Stomach (tissue), 9 donors: ENCODE data around the gene CAMK2G. TPM values are rescaled to one million over a fixed set of nuclear protein-coding genes. Genes with fewer than 3 reads are reported as not detected.

Experiments
- DNase-seq, 2 donors: peaks; one replicate each; pipeline versions ENCODE4 v3.0.0 to v3.0.0-alpha.2; 2013 to 2019
- H3K27ac ChIP-seq, 5 donors: fragments of 200-600 bp in 4 of 5; sonication (generic) in 4 of 5; one replicate each; pipeline ENCODE4 v1.5.1; 2013 to 2019; ENCODE audit warnings: mild to moderate bottlenecking in 1 of 5, moderate library complexity in 1 of 5
- H3K27me3 ChIP-seq, 3 donors: fragments of 200-600 bp; sonication (generic); one replicate each; pipeline ENCODE4 v1.5.1; 2017 to 2019; ENCODE audit warnings: mixed run types in 1 of 3
- H3K36me3 ChIP-seq, 4 donors: fragments of 200-600 bp; sonication (generic); 1 replicate in 3 of 4; 2 replicates in 1 of 4; pipeline ENCODE4 v1.5.1; 2016 to 2019
- H3K4me1 ChIP-seq, 4 donors: fragments of 200-600 bp; sonication (generic); one replicate each; pipeline ENCODE4 v1.5.1; 2016 to 2019
- H3K4me3 ChIP-seq, 4 donors: fragments of 200-600 bp; sonication (generic) in 3 of 4; one replicate each; pipeline ENCODE4 v1.5.1; 2016 to 2019; ENCODE audit warnings: mild to moderate bottlenecking in 1 of 4
- H3K9me3 ChIP-seq, 4 donors: fragments of 200-600 bp; sonication (generic); one replicate each; pipeline ENCODE4 v1.5.1; 2016 to 2019
- EP300 ChIP-seq: sonication (generic); formaldehyde crosslinking; IDR thresholded peaks from one replicate; pipeline ENCODE4 v1.6.1; 2017; ENCODE audit warnings: antibody characterized with exemption
- POLR2A ChIP-seq, 4 donors: fragments of 450-650 bp; IDR thresholded peaks; one replicate each; pipeline ENCODE4 v1.6.1; 2016; ENCODE audit warnings: antibody characterized with exemption in 4 of 4, control low read depth in 2 of 4, mild to moderate bottlenecking in 1 of 4, moderate library complexity in 1 of 4
- POLR2AphosphoS5 ChIP-seq, 3 donors: sonication (generic); formaldehyde crosslinking; IDR thresholded peaks; one replicate each; pipeline ENCODE4 v1.6.1; 2016; ENCODE audit warnings: antibody characterized with exemption in 3 of 3
- WGBS, 5 donors: extraction: QIAGEN DNeasy Blood & Tissue Kit in 3 of 5; methylation state at CpG; one replicate each; pipeline versions ENCODE4 v1.1.5 to v1.1.7; 2013 to 2018; 5-methylcytosine and 5-hydroxymethylcytosine counted together
- intact Hi-C: fragments of 100-400 bp; cut with DNase I; formaldehyde crosslinking; loops from one replicate; pipeline ENCODE4 v1.15.1; 2023; ENCODE audit warnings: low total_unique reads
- polyA plus RNA-seq, 3 donors: library from polyadenylated mRNA; stranded (reverse); fragments of 200-250 nt; gene quantifications; one replicate each; pipeline ENCODE4 v1.2.3, GENCODE V29; 2013
- total RNA-seq, 5 donors: library from RNA; depleted of rRNA; stranded (reverse); fragments of >200 nt; gene quantifications; one replicate each; pipeline versions ENCODE4 v1.1.0 to v1.2.3, GENCODE V29; 2014 to 2016
- TF ChIP-seq, protein P1 (sequence below), 7 experiments: fragments of 450-650 bp in 4 of 7; fragments of 200-600 bp in 3 of 7; sonication (generic) in 3 of 7; IDR thresholded peaks; one replicate each; pipeline ENCODE4 v1.5.1; 2016 to 2019; ENCODE audit warnings: antibody characterized with exemption in 7 of 7, control low read depth in 2 of 7, mild to moderate bottlenecking in 1 of 7
- donor health status: healthy with polysubstance abuse.
- donor health status: Bipolar disorder and iron deficiency.
- donor health status: healthy.

The CAMK2G gene
- total and polyA plus RNA-seq, 8 donors: 7.5 to 93.3 (median 29.6) TPM

DNA sequence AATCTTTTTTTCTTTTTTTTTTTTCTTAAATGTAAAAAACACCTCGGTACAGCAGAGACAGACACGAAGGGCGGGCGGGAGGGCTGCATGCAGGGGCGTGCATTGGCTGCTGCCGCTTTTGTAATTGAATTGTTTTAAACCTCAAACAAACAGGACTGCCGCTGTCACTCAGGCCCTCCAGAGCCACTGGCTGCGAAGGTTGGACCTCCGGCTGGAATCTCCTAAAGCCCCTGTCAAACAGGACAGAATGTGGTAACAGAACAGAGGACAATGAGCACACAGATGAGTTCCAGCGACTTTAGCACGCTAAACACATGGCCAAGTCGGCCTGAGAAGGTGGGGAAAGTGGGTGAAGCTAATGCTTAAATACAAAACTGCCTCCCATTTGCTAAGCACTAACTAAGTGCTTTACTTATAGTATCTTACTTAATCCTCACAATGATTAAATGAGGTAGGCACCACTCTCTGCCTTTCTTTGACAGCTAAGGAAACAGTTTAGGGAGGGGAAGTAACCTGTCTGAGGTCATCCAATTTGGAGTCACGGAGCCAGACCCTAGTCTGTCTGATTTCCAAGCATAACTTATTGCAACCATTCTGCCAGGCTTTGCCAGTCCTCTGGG, 60.0 kb downstream of the CAMK2G start:
- no peak for DNase-seq
- Histone ChIP-seq H3K27me3 (no peaks in the 10 kb centered on the region), H3K27ac (no peak overlapping the region), H3K9me3 (no peaks in the 10 kb centered on the region), H3K4me1 (peaks cover 20 to 66% (median 30%) of the 10 kb centered on the region in 4 donors), H3K36me3 (peaks cover 17 to 67% (median 54%) of the 10 kb centered on the region in 4 donors), H3K4me3 (no peak overlapping the region)
- TF ChIP-seq POLR2AphosphoS5 (IDR thresholded peaks at IDR 0.05) (no peak), POLR2A (IDR thresholded peaks at IDR 0.05) (no peak), EP300 (no peak)
- TF ChIP-seq, protein P1, sequence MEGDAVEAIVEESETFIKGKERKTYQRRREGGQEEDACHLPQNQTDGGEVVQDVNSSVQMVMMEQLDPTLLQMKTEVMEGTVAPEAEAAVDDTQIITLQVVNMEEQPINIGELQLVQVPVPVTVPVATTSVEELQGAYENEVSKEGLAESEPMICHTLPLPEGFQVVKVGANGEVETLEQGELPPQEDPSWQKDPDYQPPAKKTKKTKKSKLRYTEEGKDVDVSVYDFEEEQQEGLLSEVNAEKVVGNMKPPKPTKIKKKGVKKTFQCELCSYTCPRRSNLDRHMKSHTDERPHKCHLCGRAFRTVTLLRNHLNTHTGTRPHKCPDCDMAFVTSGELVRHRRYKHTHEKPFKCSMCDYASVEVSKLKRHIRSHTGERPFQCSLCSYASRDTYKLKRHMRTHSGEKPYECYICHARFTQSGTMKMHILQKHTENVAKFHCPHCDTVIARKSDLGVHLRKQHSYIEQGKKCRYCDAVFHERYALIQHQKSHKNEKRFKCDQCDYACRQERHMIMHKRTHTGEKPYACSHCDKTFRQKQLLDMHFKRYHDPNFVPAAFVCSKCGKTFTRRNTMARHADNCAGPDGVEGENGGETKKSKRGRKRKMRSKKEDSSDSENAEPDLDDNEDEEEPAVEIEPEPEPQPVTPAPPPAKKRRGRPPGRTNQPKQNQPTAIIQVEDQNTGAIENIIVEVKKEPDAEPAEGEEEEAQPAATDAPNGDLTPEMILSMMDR (IDR thresholded peaks at IDR 0.05): no peak
- intact Hi-C loops: no loop called here
- WGBS, 5 donors: 84 to 95% (median 90%) methylated on average over 13 of the region's 13 CpGs

- no peak overlapping the region for H3K4me3 ChIP-seq
- peaks cover 19 to 61% (median 57%) of the 10 kb centered on the region in 4 donors for H3K36me3 ChIP-seq
- no peaks in the 10 kb centered on the region for H3K27me3 ChIP-seq
- intact Hi-C loops: no loop called here
- WGBS, 5 donors: 76 to 90% (median 82%) methylated on average over 7 of the region's 7 CpGs
- H3K27ac ChIP-seq: no peak overlapping the region
- no peaks in the 10 kb centered on the region for H3K9me3 ChIP-seq
- H3K4me1 ChIP-seq: peaks cover 10 to 66% (median 26%) of the 10 kb centered on the region in 4 donors
- DNase-seq: no peak
- TF ChIP-seq EP300: no peak
- TF ChIP-seq POLR2A (IDR thresholded peaks at IDR 0.05): no peak
- TF ChIP-seq, protein P1 (IDR thresholded peaks at IDR 0.05): no peak
- no peak for TF ChIP-seq POLR2AphosphoS5 (IDR thresholded peaks at IDR 0.05)
These were observed 61.0 kb downstream of the CAMK2G start for GRCh38 chr10:73813333-73813732.

- DNase-seq: no peak
- no peaks in the 10 kb centered on the region for H3K9me3 ChIP-seq
- peaks cover 10 to 66% (median 26%) of the 10 kb centered on the region in 4 donors for H3K4me1 ChIP-seq
- H3K27me3 ChIP-seq: no peaks in the 10 kb centered on the region
- WGBS, 5 donors: 69 to 91% (median 84%) methylated on average over 4 of the region's 4 CpGs
- intact Hi-C loops: no loop called here
- peaks cover 26 to 62% (median 57%) of the 10 kb centered on the region in 4 donors for H3K36me3 ChIP-seq
- no peak overlapping the region for H3K4me3 ChIP-seq
- peak overlapping the region in 4 of 5 donors; percentile 91 to 96 (median 94) for H3K27ac ChIP-seq
- TF ChIP-seq POLR2A (IDR thresholded peaks at IDR 0.05): no peak
- no peak for TF ChIP-seq POLR2AphosphoS5 (IDR thresholded peaks at IDR 0.05)
- no peak for TF ChIP-seq EP300
- TF ChIP-seq, protein P1 (IDR thresholded peaks at IDR 0.05): no peak
These were observed 61.7 kb downstream of the CAMK2G start for GRCh38 chr10:73812657-73813056.

DNA sequence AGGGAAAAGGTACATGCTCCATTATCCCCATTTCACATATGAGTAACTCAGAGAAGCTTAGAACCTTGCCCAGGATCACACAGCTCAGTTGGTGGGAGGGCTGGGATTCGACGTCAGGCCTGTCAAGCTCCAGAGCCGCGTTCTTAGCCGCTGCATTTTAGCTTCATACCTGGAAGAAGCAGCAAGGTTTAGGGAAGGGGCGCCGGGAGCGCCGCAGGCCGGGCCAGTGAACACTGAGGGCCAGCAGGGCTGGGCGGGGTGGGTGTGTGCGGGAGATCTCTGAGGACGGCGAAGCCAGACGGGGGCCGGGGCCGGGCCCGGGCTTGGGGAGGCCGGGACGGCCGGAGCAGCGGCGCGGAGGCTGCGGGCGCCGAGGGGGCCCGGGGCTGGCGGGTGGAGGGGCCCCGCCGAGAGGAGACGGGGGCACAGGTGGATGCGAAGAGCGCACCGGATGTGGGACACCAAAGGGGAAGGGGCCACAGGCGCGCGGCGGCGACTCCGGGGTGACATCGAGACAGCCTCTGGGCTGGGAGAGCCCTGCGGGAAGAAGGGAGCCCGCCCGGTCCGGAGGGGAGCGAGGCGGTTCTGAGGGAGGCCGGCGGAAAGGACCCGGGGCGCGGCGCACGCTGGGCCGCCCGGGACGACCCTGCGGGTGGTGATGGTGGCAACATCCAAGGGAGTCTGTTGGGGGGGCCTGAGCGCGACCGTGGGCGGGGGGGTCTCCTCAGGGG, 63.5 kb downstream of the CAMK2G start:
- Histone ChIP-seq H3K4me3 (peak overlapping the region; percentile 82 to 97 (median 90)), H3K4me1 (peaks cover 10 to 63% (median 37%) of the 10 kb centered on the region in 4 donors), H3K36me3 (peaks cover 36 to 62% (median 57%) of the 10 kb centered on the region in 4 donors), H3K27me3 (no peaks in the 10 kb centered on the region), H3K9me3 (no peaks in the 10 kb centered on the region), H3K27ac (peak overlapping the region; percentile 91 to 96 (median 93))
- TF ChIP-seq POLR2A (IDR thresholded peaks at IDR 0.05) (no peak), EP300 (no peak), POLR2AphosphoS5 (IDR thresholded peaks at IDR 0.05) (no peak)
- TF ChIP-seq, protein P1 (IDR thresholded peaks at IDR 0.05): no peak
- WGBS, 5 donors: 1 to 2% (median 1%) methylated on average over 34 to 63 of the region's 63 CpGs
- intact Hi-C loops: no loop called here
- peak in 1 of 2 donors; percentile 35 for DNase-seq
